Upper lobe of right lung (tissue), 1 donor: ENCODE results near the gene PRKCQ. TPM values are rescaled to one million over a fixed set of nuclear protein-coding genes. Genes with fewer than 3 reads are reported as not detected.
A peak's percentile ranks its signal among the peaks of the same experiment; 100 is the strongest.

Source experiments
- ATAC-seq: fragments of 200-7000 bp; cut with Tn5 transposase; one replicate; pipeline ENCODE4 v1.9.1; 2020; ENCODE audit warnings: mild to moderate bottlenecking, moderate library complexity
- DNase-seq: peaks from one replicate; pipeline ENCODE4 v3.0.0-alpha.2; 2020
- H3K27ac ChIP-seq: fragments of 200-600 bp; one replicate; pipeline ENCODE4 v1.8.0; 2022
- H3K27me3 ChIP-seq: fragments of 200-600 bp; one replicate; pipeline ENCODE4 v1.8.0; 2022; ENCODE audit warnings: mild to moderate bottlenecking
- H3K36me3 ChIP-seq: fragments of 200-600 bp; one replicate; pipeline ENCODE4 v1.8.0; 2022
- H3K4me1 ChIP-seq: fragments of 200-600 bp; one replicate; pipeline ENCODE4 v1.8.0; 2022
- H3K4me3 ChIP-seq: fragments of 200-600 bp; one replicate; pipeline ENCODE4 v1.8.0; 2022; ENCODE audit warnings: mild to moderate bottlenecking
- H3K9me3 ChIP-seq: fragments of 200-600 bp; one replicate; pipeline ENCODE4 v1.8.0; 2022
- intact Hi-C: fragments of 100-400 bp; cut with DNase I; formaldehyde crosslinking; loops from one replicate; pipeline ENCODE4 v1.11.0; 2022
- total RNA-seq: library from RNA; stranded (reverse); fragmentation: NEBNext Ultra II Directional; extraction: Animal tissue kit (Norgen Biotek cat#: 25700); gene quantifications from one replicate; pipeline ENCODE4 v1.2.1, GENCODE V29; 2021
- TF ChIP-seq, protein P1 (sequence below): fragments of 200-600 bp; IDR thresholded peaks from one replicate; pipeline ENCODE4 v1.8.0; 2022; ENCODE audit warnings: antibody characterized with exemption
- donor health status: DM: no; HTN: yes; CAD: no; lungs with severe emphysema.

The PRKCQ gene
- total RNA-seq, 1 donor from 2014 or later = 9.8 TPM

DNA sequence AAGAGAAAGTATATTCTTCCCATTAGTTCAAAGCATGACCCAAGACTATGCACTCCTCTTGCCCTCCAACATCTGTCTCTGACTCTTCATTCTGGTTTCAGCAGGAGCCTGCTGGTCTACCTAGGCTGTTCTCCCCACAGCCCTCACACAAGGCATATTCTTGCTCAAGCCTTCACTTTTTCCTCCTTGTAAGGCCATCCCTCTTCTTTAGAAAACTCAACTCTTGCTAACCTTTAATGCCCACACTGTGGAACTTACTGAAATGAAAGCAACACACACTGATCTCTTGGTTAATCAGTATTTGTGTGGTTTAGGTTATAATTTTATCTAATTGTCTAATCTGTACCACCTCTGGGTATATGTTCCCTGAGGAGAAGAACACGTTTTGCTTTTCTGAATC is 75.8 kb downstream of the PRKCQ start:
- H3K27me3 ChIP-seq = no peaks in the 10 kb centered on the region
- H3K4me3 ChIP-seq = no peak overlapping the region
- DNase-seq = no peak
- no peak overlapping the region for H3K27ac ChIP-seq
- TF ChIP-seq, protein P1, sequence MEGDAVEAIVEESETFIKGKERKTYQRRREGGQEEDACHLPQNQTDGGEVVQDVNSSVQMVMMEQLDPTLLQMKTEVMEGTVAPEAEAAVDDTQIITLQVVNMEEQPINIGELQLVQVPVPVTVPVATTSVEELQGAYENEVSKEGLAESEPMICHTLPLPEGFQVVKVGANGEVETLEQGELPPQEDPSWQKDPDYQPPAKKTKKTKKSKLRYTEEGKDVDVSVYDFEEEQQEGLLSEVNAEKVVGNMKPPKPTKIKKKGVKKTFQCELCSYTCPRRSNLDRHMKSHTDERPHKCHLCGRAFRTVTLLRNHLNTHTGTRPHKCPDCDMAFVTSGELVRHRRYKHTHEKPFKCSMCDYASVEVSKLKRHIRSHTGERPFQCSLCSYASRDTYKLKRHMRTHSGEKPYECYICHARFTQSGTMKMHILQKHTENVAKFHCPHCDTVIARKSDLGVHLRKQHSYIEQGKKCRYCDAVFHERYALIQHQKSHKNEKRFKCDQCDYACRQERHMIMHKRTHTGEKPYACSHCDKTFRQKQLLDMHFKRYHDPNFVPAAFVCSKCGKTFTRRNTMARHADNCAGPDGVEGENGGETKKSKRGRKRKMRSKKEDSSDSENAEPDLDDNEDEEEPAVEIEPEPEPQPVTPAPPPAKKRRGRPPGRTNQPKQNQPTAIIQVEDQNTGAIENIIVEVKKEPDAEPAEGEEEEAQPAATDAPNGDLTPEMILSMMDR = no peak
- intact Hi-C loops = no loop called here
- H3K9me3 ChIP-seq = no peaks in the 10 kb centered on the region
- H3K4me1 ChIP-seq = no peaks in the 10 kb centered on the region
- no peaks in the 10 kb centered on the region for H3K36me3 ChIP-seq
- ATAC-seq = no peak

DNA sequence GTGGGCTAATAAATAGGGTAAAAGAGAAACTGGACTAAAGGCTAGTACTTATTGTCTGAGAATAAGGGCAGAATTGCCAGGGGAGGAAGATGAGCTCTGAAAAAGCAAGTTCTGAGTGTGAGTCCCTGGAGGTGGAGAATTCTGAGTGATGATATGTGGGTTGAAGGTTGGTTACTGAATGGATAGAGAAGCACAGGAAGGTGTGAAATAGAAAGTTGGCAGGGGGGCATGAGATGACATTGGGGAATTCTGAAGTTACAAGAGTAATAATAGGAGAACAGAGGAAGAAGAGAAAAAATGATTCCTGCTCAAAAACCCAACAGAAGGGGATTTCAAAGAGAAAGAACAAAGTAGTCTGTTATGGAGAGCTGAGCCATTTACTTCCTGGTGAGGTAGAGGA is 76.9 kb downstream of the PRKCQ start:
- no peak overlapping the region for H3K27ac ChIP-seq
- H3K4me1 ChIP-seq = no peaks in the 10 kb centered on the region
- ATAC-seq (no peak), DNase-seq (no peak)
- intact Hi-C loops = no loop called here
- TF ChIP-seq, protein P1 = no peak
- no peaks in the 10 kb centered on the region for H3K27me3 ChIP-seq
- no peaks in the 10 kb centered on the region for H3K36me3 ChIP-seq
- H3K9me3 ChIP-seq = no peaks in the 10 kb centered on the region
- H3K4me3 ChIP-seq = no peak overlapping the region

DNA sequence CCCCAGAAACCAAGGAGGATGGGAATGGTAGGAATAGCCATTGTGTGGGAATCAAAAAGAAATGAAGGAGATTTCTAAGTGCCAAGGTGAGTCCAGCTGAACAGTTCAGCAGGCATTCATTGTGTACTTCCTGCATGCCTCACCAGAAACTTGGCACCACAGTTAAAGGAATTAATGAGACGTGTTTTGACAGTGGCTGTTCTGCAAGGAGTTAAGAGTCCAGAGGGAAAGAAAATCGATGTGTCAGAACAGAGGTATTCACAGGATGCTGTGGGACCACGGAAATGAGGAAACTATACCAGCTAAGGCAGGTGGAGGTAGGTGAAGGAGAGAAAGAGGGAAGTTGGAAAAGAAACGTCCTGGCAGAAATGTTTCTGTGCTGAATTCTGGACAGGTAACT is 78.1 kb downstream of the PRKCQ start:
- DNase-seq = no peak
- intact Hi-C loops = no loop called here
- ATAC-seq = no peak

DNA sequence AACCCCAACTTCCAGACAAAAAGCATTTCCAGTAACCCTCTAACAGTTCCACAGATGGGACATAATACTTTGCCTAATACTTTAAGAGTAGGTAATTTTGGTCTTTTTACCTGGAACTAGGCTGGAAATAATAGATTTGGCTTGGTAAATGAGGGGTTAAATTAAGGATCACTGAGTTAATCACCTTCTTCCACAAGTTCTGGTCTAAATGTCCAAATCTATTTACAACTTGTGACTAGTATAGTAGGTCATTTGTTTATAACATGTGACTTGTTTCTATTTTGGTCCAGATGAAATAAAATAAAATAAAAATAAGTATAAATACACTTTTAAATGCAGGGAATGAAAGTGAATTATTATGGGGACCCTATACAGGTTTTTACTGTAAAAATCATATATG is 80.1 kb downstream of the PRKCQ start:
- no peak for DNase-seq
- H3K27me3 ChIP-seq = no peaks in the 10 kb centered on the region
- H3K27ac ChIP-seq = no peak overlapping the region
- intact Hi-C loops = no loop called here
- H3K4me3 ChIP-seq = no peak overlapping the region
- no peak for ATAC-seq
- H3K9me3 ChIP-seq = no peaks in the 10 kb centered on the region
- TF ChIP-seq, protein P1 = no peak
- H3K36me3 ChIP-seq = no peaks in the 10 kb centered on the region
- no peaks in the 10 kb centered on the region for H3K4me1 ChIP-seq

More for the DNA sequence above, 78.1 kb downstream of the PRKCQ start:
- H3K4me3 ChIP-seq = no peak overlapping the region
- no peaks in the 10 kb centered on the region for H3K36me3 ChIP-seq
- H3K27ac ChIP-seq = no peak overlapping the region
- H3K9me3 ChIP-seq = no peaks in the 10 kb centered on the region
- H3K4me1 ChIP-seq = no peaks in the 10 kb centered on the region
- no peaks in the 10 kb centered on the region for H3K27me3 ChIP-seq
- TF ChIP-seq, protein P1 = no peak

DNA sequence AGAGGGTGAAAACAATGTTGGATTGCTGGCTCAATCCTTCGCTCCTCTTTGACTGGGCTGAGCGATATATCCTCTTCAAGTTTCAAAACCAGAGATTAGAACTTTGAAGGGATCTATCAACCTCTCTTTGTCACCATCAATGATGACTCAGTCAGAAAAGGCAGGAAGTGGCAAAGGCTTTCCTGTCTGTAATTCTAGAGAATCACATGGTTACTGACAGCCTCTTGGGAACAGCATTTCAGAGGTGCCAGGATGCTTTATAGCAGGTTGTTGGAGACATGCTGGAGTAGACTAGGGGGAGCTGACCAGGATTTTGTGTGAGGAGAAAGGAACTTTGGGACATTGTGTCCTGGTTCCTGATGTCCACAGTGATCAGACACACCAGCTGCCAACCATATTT is 81.3 kb downstream of the PRKCQ start:
- no peaks in the 10 kb centered on the region for H3K36me3 ChIP-seq
- H3K9me3 ChIP-seq = no peaks in the 10 kb centered on the region
- H3K27me3 ChIP-seq = no peaks in the 10 kb centered on the region
- intact Hi-C loops = no loop called here
- TF ChIP-seq, protein P1 = no peak
- H3K4me3 ChIP-seq = no peak overlapping the region
- ATAC-seq (peak; percentile 45), DNase-seq (no peak)
- no peaks in the 10 kb centered on the region for H3K4me1 ChIP-seq
- H3K27ac ChIP-seq = no peak overlapping the region

DNA sequence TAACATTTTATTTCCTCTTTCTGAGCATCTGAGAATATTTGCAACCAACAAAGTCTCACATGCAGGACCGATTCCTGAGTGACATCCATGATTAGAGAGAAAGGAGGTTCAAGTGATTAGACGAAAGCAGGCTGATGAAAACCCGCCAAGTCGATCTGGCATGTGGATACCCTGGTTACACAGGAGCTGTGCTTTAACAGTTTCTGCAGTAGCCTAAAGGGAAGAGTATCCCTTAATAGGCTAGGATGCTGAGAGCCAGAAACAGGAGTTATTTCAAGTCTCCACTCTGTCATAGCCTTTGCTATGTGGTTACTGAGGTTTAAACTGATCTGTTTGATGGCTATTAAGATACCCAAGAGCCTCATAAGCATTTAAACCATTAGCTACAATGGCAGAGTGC is 82.5 kb downstream of the PRKCQ start:
- H3K27ac ChIP-seq = no peak overlapping the region
- no peaks in the 10 kb centered on the region for H3K27me3 ChIP-seq
- DNase-seq (no peak), ATAC-seq (no peak)
- TF ChIP-seq, protein P1 = no peak
- H3K4me1 ChIP-seq = no peaks in the 10 kb centered on the region
- H3K4me3 ChIP-seq = no peak overlapping the region
- no peaks in the 10 kb centered on the region for H3K9me3 ChIP-seq
- H3K36me3 ChIP-seq = no peaks in the 10 kb centered on the region
- intact Hi-C loops = no loop called here
